OCI-LY7 (cell line): ENCODE results near the gene ZNF536. TPM values are rescaled to one million over a fixed set of nuclear protein-coding genes. Genes with fewer than 3 reads are reported as not detected.

ENCODE experiments used
- BruUV-seq: library from RNA; stranded (reverse); fragments of 400-500 nt; replicated peaks from 2 replicates; lab custom pipeline; 2021; lab: Mats Ljungman, UMichigan
- CTCF ChIA-PET: fragments of 300-600 bp; sonication (Branson Sonifier 250); formaldehyde crosslinking; loops from one replicate; lab custom pipeline; 2022; ENCODE audit warnings: antibody characterized with exemption; ENCODE audit not compliant: unreplicated experiment; lab: Charles Lee
- POLR2A ChIA-PET: fragments of 300-600 bp; sonication (Branson Sonifier 250); formaldehyde crosslinking; loops from one replicate; lab custom pipeline; 2022; ENCODE audit warnings: antibody characterized with exemption; lab: Charles Lee
- DNase-seq: peaks from one replicate; pipeline ENCODE4 v3.0.0-alpha.2; 2015; ENCODE audit warnings: low spot score
- H2AFZ ChIP-seq: fragments of 200-600 bp; sonication (generic), shearing (Covaris generic); 2 replicates; pipeline ENCODE4 v1.6.1; 2014; ENCODE audit warnings: mild to moderate bottlenecking, antibody characterized with exemption, low read length, moderate library complexity
- H3K27ac ChIP-seq: fragments of 200-600 bp; sonication (generic); 2 replicates; pipeline ENCODE4 v1.5.1; 2014; ENCODE audit warnings: mixed run types, low read depth, mild to moderate bottlenecking, moderate library complexity, low read length, inconsistent platforms; ENCODE audit not compliant: poor library complexity, severe bottlenecking
- H3K36me3 ChIP-seq: fragments of 200-600 bp; sonication (generic); 2 replicates; pipeline ENCODE4 v1.6.1; 2014; ENCODE audit warnings: mild to moderate bottlenecking, antibody characterized with exemption, low read length, moderate library complexity, mixed read lengths; ENCODE audit not compliant: insufficient read depth
- H3K4me1 ChIP-seq: fragments of 200-600 bp; sonication (generic); 2 replicates; pipeline ENCODE4 v1.5.1; 2014; ENCODE audit warnings: mild to moderate bottlenecking, low read length; ENCODE audit not compliant: insufficient read depth, poor library complexity, severe bottlenecking
- H3K4me2 ChIP-seq: fragments of 200-600 bp; sonication (generic); 2 replicates; pipeline ENCODE4 v1.6.1; 2014; ENCODE audit warnings: mild to moderate bottlenecking, low read length
- H3K4me3 ChIP-seq: fragments of 200-600 bp; sonication (generic); 2 replicates; pipeline ENCODE4 v1.5.1; 2014; ENCODE audit warnings: mild to moderate bottlenecking, low read depth, low read length; ENCODE audit not compliant: poor library complexity, severe bottlenecking
- H3K79me2 ChIP-seq: fragments of 200-600 bp; sonication (generic); 2 replicates; pipeline ENCODE4 v1.6.1; 2016; ENCODE audit warnings: low read depth, mild to moderate bottlenecking, low read length, moderate library complexity, mixed read lengths; ENCODE audit not compliant: insufficient read depth
- H3K9me2 ChIP-seq: fragments of 200-600 bp; sonication (generic); 2 replicates; pipeline ENCODE4 v1.6.1; 2016; ENCODE audit warnings: mild to moderate bottlenecking, low read length, mixed read lengths; ENCODE audit not compliant: insufficient read depth
- H3K9me3 ChIP-seq: fragments of 200-600 bp; sonication (generic); 2 replicates; pipeline ENCODE4 v1.6.1; 2014; ENCODE audit warnings: mild to moderate bottlenecking, mixed run types, low read length, mixed read lengths
- H4K20me1 ChIP-seq: fragments of 200-600 bp; sonication (generic); 2 replicates; pipeline ENCODE4 v1.6.1; 2014; ENCODE audit warnings: mild to moderate bottlenecking, antibody characterized with exemption, low read length, moderate library complexity, mixed read lengths; ENCODE audit not compliant: insufficient read depth
- CTCF ChIP-seq: fragments of 200-600 bp; sonication (generic); conservative IDR thresholded peaks from 2 replicates; pipeline ENCODE4 v1.5.1; 2014; ENCODE audit warnings: mild to moderate bottlenecking, antibody characterized with exemption, low read length, moderate library complexity, mixed read lengths
- EZH2phosphoT487 ChIP-seq: fragments of 200-600 bp; sonication (generic); IDR thresholded peaks from 2 replicates; pipeline ENCODE4 v1.6.1; 2018; ENCODE audit warnings: low read depth, borderline replicate concordance, mild to moderate bottlenecking, mixed run types, antibody characterized with exemption, low read length, moderate library complexity, mixed read lengths
- intact Hi-C: fragments of 100-400 bp; cut with micrococcal nuclease; formaldehyde crosslinking; loops from one replicate; pipeline ENCODE4 v1.10.0; 2022; ENCODE audit not compliant: unreplicated experiment
- total RNA-seq, 2 experiments: library from RNA; depleted of rRNA in 1 of 2; stranded (reverse); fragments of >200 nt in 1 of 2; shearing (Covaris generic) in 1 of 2; gene quantifications; 2 replicates each; pipeline ENCODE4 v1.2.3, GENCODE V29; 2014 to 2022

ZNF536 gene
- total RNA-seq, 2 experiments from 2014 or later, result 0.06 to 0.30 TPM

- Histone ChIP-seq H3K9me2 (no peaks in the 10 kb centered on the region), H2AFZ (no peak overlapping the region), H4K20me1 (no peaks in the 10 kb centered on the region), H3K9me3 (no peaks in the 10 kb centered on the region), H3K79me2 (no peaks in the 10 kb centered on the region), H3K4me3 (peak overlapping the region; percentile 31), H3K36me3 (no peaks in the 10 kb centered on the region), H3K4me1 (peaks cover 40% of the 10 kb centered on the region), H3K27ac (peak overlapping the region; percentile 68), H3K4me2 (peak overlapping the region; percentile 39)
- no peak for TF ChIP-seq EZH2phosphoT487
- no peak for TF ChIP-seq CTCF
- CTCF ChIA-PET, result no interaction called here
- BruUV-seq, result no TSS peak
- DNase-seq, result peak; percentile 54
- intact Hi-C loops, result loop anchor here (5.0 kb wide), 1 partner anchor 613 kb away; no protein-coding TSS in a partner anchor
- POLR2A ChIA-PET, result interaction anchor here (0.5 kb wide), 1 partner anchor 57 kb away, joined by 3 read pairs; no protein-coding TSS in a partner anchor
Observed at GRCh38 chr19:30540761-30541160, 168.6 kb downstream of the ZNF536 start.

GRCh38 chr19:30541575-30541974, 169.4 kb downstream of the ZNF536 start:
- H3K4me2 ChIP-seq, result peak overlapping the region; percentile 39
- no peak overlapping the region for H3K4me3 ChIP-seq
- peaks cover 40% of the 10 kb centered on the region for H3K4me1 ChIP-seq
- no peak for DNase-seq
- ChIA-PET POLR2A (interaction anchor here (1.1 kb wide), 1 partner anchor 10 kb away, joined by 5 read pairs; no protein-coding TSS in a partner anchor), CTCF (no interaction called here)
- no peaks in the 10 kb centered on the region for H3K36me3 ChIP-seq
- H3K9me3 ChIP-seq, result no peaks in the 10 kb centered on the region
- TF ChIP-seq EZH2phosphoT487 (no peak), CTCF (no peak)
- no TSS peak for BruUV-seq
- no peaks in the 10 kb centered on the region for H4K20me1 ChIP-seq
- no peak overlapping the region for H2AFZ ChIP-seq
- no peaks in the 10 kb centered on the region for H3K9me2 ChIP-seq
- no peaks in the 10 kb centered on the region for H3K79me2 ChIP-seq
- intact Hi-C loops, result loop anchor here (5.0 kb wide), 1 partner anchor 614 kb away; no protein-coding TSS in a partner anchor
- H3K27ac ChIP-seq, result peak overlapping the region; percentile 68

- H2AFZ ChIP-seq, result no peak overlapping the region
- no peak overlapping the region for H3K4me3 ChIP-seq
- ChIA-PET POLR2A (no interaction called here), CTCF (no interaction called here)
- no peaks in the 10 kb centered on the region for H3K79me2 ChIP-seq
- no peaks in the 10 kb centered on the region for H3K9me2 ChIP-seq
- no peak overlapping the region for H3K4me2 ChIP-seq
- DNase-seq, result no peak
- peaks cover 40% of the 10 kb centered on the region for H3K4me1 ChIP-seq
- H3K9me3 ChIP-seq, result no peaks in the 10 kb centered on the region
- H4K20me1 ChIP-seq, result no peaks in the 10 kb centered on the region
- no peak for TF ChIP-seq CTCF
- no peak for TF ChIP-seq EZH2phosphoT487
- intact Hi-C loops, result loop anchor here (5.0 kb wide), 1 partner anchor 616 kb away; no protein-coding TSS in a partner anchor
- no peaks in the 10 kb centered on the region for H3K36me3 ChIP-seq
- H3K27ac ChIP-seq, result no peak overlapping the region
- no TSS peak for BruUV-seq
Observed at GRCh38 chr19:30543243-30543945, 171.2 kb downstream of the ZNF536 start.
